Keratinocyte (primary cell): ENCODE data around the gene CISD3. TPM values are rescaled to one million over a fixed set of nuclear protein-coding genes. Genes with fewer than 3 reads are reported as not detected.

Source experiments
- DNase-seq: peaks from one replicate; pipeline ENCODE4 v3.0.0-alpha.2; 2011; ENCODE audit warnings: low read depth, missing footprints, low spot score
- FAIRE-seq: peaks from 2 replicates; lab custom pipeline; 2011; peaks lifted over from hg19 to GRCh38; lab: Jason Lieb, UNC
- H2AFZ ChIP-seq: 2 replicates; pipeline ENCODE4 v1.6.0; 2012; ENCODE audit warnings: low read length, control low read depth, inconsistent platforms; ENCODE audit not compliant: control insufficient read depth
- H3K27ac ChIP-seq: 2 replicates; pipeline ENCODE4 v1.5.1; 2011; ENCODE audit warnings: low read length; ENCODE audit not compliant: control insufficient read depth, insufficient read depth
- H3K27me3 ChIP-seq: 3 replicates; pipeline ENCODE4 v1.6.0; 2011; ENCODE audit warnings: low read length; ENCODE audit not compliant: control insufficient read depth, insufficient read depth; ENCODE audit errors: extremely low read depth
- H3K36me3 ChIP-seq, 2 experiments: 2 replicates in 1 of 2; 3 replicates in 1 of 2; pipeline ENCODE4 v1.5.1; 2011; ENCODE audit warnings: low read length in 2 of 2, mild to moderate bottlenecking in 1 of 2; ENCODE audit not compliant: control insufficient read depth in 2 of 2, insufficient read depth in 2 of 2; ENCODE audit errors: extremely low read depth in 1 of 2
- H3K4me1 ChIP-seq: 3 replicates; pipeline ENCODE4 v1.5.1; 2011; ENCODE audit warnings: low read length; ENCODE audit not compliant: control insufficient read depth, insufficient read depth; ENCODE audit errors: extremely low read depth
- H3K4me2 ChIP-seq: 3 replicates; pipeline ENCODE4 v1.6.0; 2011; ENCODE audit warnings: low read depth, low read length; ENCODE audit not compliant: control insufficient read depth, insufficient read depth; ENCODE audit errors: extremely low read depth
- H3K4me3 ChIP-seq, 3 experiments: fragments of 200-600 bp in 1 of 3; sonication (generic) in 1 of 3; 2 replicates in 2 of 3; 3 replicates in 1 of 3; pipeline ENCODE4 v1.5.1; 2011 to 2016; ENCODE audit warnings: low read length in 3 of 3, mild to moderate bottlenecking in 3 of 3, control low read depth in 2 of 3, inconsistent platforms in 1 of 3, low read depth in 1 of 3, mixed read lengths in 1 of 3, mixed run types in 1 of 3, moderate library complexity in 1 of 3; ENCODE audit not compliant: control insufficient read depth in 2 of 3, insufficient read depth in 2 of 3; ENCODE audit errors: extremely low read depth in 1 of 3
- H3K79me2 ChIP-seq: 2 replicates; pipeline ENCODE4 v1.6.0; 2012; ENCODE audit warnings: low read length; ENCODE audit not compliant: control insufficient read depth, insufficient read depth
- H3K9ac ChIP-seq: 3 replicates; pipeline ENCODE4 v1.6.0; 2011; ENCODE audit warnings: low read length; ENCODE audit not compliant: control insufficient read depth, insufficient read depth; ENCODE audit errors: extremely low read depth
- H3K9me1 ChIP-seq: 3 replicates; pipeline ENCODE4 v1.6.0; 2011; ENCODE audit warnings: low read length; ENCODE audit not compliant: control insufficient read depth, insufficient read depth; ENCODE audit errors: extremely low read depth
- H3K9me3 ChIP-seq: 2 replicates; pipeline ENCODE4 v1.5.1; 2012; ENCODE audit warnings: low read depth, low read length; ENCODE audit not compliant: control insufficient read depth
- H4K20me1 ChIP-seq: 3 replicates; pipeline ENCODE4 v1.6.0; 2011; ENCODE audit warnings: low read length; ENCODE audit not compliant: control insufficient read depth, insufficient read depth; ENCODE audit errors: extremely low read depth
- EZH2 ChIP-seq: IDR thresholded peaks from one replicate; pipeline ENCODE4 v1.6.1; 2012; ENCODE audit warnings: inconsistent platforms, mild to moderate bottlenecking, low read length, moderate library complexity
- dilution Hi-C: fragments of 300-500 bp; cut with MboI; formaldehyde crosslinking; loops from one replicate; pipeline ENCODE4 v1.7.0; 2020; ENCODE audit warnings: low sequenced_read_pairs; ENCODE audit not compliant: extremely low pct_ligation_motif_present
- polyA plus RNA-seq, 5 experiments: library from polyadenylated mRNA; depleted of rRNA in 3 of 5; stranded (reverse) in 3 of 5; stranded (forward) in 1 of 5; unstranded in 1 of 5; fragments of >200 nt; gene quantifications; 1 replicate in 1 of 5; 2 replicates in 3 of 5; 3 replicates in 1 of 5; pipeline versions ENCODE4 v1.2.1 to v1.2.3, GENCODE V29; 2011 to 2012; ENCODE audit warnings: missing spikeins in 2 of 5, low read depth in 1 of 5, low replicate concordance in 1 of 5
- TF ChIP-seq, protein P1 (sequence below), 3 experiments: IDR thresholded peaks in 1 of 3; conservative IDR thresholded peaks in 1 of 3; optimal IDR thresholded peaks in 1 of 3; 2 replicates in 2 of 3; 3 replicates in 1 of 3; pipeline versions ENCODE3 to v1.5.1; 2011; ENCODE audit warnings: low read length in 3 of 3, mild to moderate bottlenecking in 3 of 3, moderate library complexity in 2 of 3, control low read depth in 1 of 3, inconsistent platforms in 1 of 3; ENCODE audit not compliant: insufficient read depth in 2 of 3; ENCODE audit errors: extremely low read depth in 1 of 3

CISD3 gene
- polyA plus RNA-seq, 1 donor (not counting 4 experiments of a cell fraction or from before 2014, with no cell fraction given) = 17.1 TPM

DNA sequence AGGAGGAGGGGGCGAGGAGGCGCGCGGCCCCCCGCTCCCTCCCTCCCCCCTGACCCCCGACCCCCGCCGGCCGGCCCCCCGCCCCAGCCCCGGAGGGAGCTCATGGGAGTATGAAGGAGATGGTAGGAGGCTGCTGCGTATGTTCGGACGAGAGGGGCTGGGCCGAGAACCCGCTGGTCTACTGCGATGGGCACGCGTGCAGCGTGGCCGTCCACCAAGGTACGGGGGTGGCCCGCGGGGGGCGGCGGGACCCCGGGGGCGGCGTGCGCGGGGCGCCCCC is 24.7 kb upstream of the CISD3 start:
- Histone ChIP-seq H3K9me3 (no peaks in the 10 kb centered on the region), H3K27ac (no peak overlapping the region), H3K9ac (peak overlapping the region; percentile 76), H3K4me3 (peak overlapping the region; percentile 63 to 88 (median 84)), H3K4me1 (peaks cover 32% of the 10 kb centered on the region), H3K4me2 (peak overlapping the region; percentile 91), H3K79me2 (no peaks in the 10 kb centered on the region), H2AFZ (no peak overlapping the region), H3K9me1 (no peaks in the 10 kb centered on the region), H4K20me1 (no peaks in the 10 kb centered on the region), H3K36me3 (peaks cover 0 to 7% of the 10 kb centered on the region in 2 experiments), H3K27me3 (no peaks in the 10 kb centered on the region)
- DNase-seq = no peak
- FAIRE-seq = no peak
- dilution Hi-C loops = no loop called here
- no peak for TF ChIP-seq EZH2
- TF ChIP-seq, protein P1, sequence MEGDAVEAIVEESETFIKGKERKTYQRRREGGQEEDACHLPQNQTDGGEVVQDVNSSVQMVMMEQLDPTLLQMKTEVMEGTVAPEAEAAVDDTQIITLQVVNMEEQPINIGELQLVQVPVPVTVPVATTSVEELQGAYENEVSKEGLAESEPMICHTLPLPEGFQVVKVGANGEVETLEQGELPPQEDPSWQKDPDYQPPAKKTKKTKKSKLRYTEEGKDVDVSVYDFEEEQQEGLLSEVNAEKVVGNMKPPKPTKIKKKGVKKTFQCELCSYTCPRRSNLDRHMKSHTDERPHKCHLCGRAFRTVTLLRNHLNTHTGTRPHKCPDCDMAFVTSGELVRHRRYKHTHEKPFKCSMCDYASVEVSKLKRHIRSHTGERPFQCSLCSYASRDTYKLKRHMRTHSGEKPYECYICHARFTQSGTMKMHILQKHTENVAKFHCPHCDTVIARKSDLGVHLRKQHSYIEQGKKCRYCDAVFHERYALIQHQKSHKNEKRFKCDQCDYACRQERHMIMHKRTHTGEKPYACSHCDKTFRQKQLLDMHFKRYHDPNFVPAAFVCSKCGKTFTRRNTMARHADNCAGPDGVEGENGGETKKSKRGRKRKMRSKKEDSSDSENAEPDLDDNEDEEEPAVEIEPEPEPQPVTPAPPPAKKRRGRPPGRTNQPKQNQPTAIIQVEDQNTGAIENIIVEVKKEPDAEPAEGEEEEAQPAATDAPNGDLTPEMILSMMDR (optimal IDR thresholded peaks at IDR 0.05 in 1 of 3, IDR thresholded peaks at IDR 0.05 in 1 of 3, conservative IDR thresholded peaks at IDR 0.05 in 1 of 3; ENCODE audit: extremely low read depth in 1 of 3, insufficient read depth in 2 of 3, low read length in 3 of 3) = no peak

DNA sequence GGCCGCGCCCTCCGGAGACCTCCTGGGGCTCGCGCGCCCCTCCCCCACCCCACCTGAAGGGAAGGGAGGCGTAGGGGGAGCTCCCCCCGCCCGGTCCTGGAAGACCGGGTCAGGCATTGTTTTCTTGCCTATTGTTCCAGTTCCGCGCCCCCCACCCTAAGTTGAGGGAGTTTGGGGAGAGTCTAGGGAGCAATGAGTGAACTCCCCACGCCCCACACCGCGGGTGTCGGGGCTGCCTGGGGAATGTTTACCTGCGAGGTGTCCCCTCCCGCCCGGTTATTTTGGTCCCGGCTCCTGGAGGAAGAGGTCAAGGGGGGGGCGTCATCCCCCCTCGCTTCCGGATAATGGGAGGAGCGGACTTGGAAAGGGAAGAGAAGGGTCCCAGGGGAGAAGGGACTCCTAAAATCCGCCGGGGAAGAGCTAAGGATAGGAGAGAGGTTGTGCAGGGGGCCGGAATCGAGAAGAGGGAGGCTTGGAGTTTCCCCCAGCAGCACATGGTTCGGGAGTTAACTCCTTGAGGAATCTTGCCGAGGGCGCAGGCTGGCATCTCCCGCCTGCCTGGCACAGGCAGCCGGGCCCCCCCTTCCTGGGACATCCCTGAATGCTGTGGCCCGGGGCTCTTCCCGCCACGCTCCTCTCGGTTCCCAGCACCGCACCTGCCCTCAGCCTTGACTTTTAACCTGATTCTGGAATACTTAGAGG is 24.2 kb upstream of the CISD3 start:
- peaks cover 0 to 7% of the 10 kb centered on the region in 2 experiments for H3K36me3 ChIP-seq
- peak overlapping the region; percentile 91 for H3K4me2 ChIP-seq
- DNase-seq (no peak), FAIRE-seq (no peak)
- H3K79me2 ChIP-seq = no peaks in the 10 kb centered on the region
- no peaks in the 10 kb centered on the region for H3K27me3 ChIP-seq
- peaks cover 32% of the 10 kb centered on the region for H3K4me1 ChIP-seq
- peak overlapping the region; percentile 40 for H3K27ac ChIP-seq
- dilution Hi-C loops = no loop called here
- peak overlapping the region; percentile 53 for H2AFZ ChIP-seq
- H3K9me1 ChIP-seq = no peaks in the 10 kb centered on the region
- peak overlapping the region; percentile 63 to 88 (median 84) for H3K4me3 ChIP-seq
- peak overlapping the region; percentile 76 for H3K9ac ChIP-seq
- H4K20me1 ChIP-seq = no peaks in the 10 kb centered on the region
- H3K9me3 ChIP-seq = no peaks in the 10 kb centered on the region
- no peak for TF ChIP-seq EZH2
- TF ChIP-seq, protein P1 (optimal IDR thresholded peaks at IDR 0.05 in 1 of 3, IDR thresholded peaks at IDR 0.05 in 1 of 3, conservative IDR thresholded peaks at IDR 0.05 in 1 of 3; ENCODE audit: extremely low read depth in 1 of 3, insufficient read depth in 2 of 3, low read length in 3 of 3) = no peak
